Measurements from ENCODE around the gene ZBTB43. TPM values are rescaled to one million over a fixed set of nuclear protein-coding genes. Genes with fewer than 3 reads are reported as not detected.

ZBTB43 gene
- total and polyA plus RNA-seq, 10 of the 15 experiments (the other 5 are each of a cell fraction or from before 2014, with no cell fraction given): 2.4 to 19.3 (median 8.7) TPM

DNA sequence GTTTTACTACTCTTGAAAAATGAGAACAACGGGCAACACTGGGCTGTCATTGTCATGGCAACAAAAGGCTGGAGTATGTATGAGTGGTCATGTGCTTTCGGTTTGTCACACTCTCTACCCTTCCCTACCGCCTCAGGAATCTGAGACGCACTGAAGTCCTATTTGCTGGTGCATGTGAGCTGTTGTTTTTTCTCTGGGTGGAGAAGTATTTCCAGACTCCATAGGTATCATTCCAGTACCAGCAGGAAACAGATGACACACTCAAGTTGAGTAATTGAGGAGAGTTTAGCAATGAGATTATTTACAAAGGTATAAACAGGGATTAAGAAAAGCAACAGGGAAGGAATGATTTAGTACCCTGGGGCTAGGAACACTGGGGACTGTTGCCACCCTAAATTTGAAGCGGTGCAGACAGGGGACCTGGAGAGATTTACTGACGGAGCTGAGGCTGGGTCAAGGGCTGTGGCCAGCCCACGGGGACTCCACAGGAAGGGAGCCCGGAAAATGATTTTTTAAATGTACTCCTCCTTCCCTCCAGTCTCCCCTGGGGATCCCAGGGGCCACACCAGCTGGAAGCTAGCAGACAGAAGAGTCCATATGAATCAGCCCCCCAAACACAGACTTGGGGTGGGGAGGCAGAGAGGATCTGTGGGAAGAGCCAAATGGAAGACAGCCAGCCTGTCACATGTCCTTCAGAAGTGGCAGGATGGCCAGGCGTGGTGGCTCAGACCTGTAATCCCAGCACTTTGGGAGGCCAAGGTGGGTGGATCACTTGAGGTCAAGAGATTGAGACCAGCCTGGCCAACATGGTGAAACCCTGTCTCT is 13.2 kb upstream of the ZBTB43 start:
- no peak overlapping the region for H2AFZ ChIP-seq (ENCODE audit: control insufficient read depth, low read depth, low read length)
- in situ Hi-C loops (cut with MboI): no loop called here
- FAIRE-seq (no peak), ATAC-seq (peak; percentile 51), DNase-seq (ENCODE audit: low read depth, low spot score) (no peak)
- POLR2A ChIA-PET: no interaction called here
- no peak overlapping the region for H3K4me3 ChIP-seq
- no peaks in the 10 kb centered on the region for H4K20me1 ChIP-seq (ENCODE audit: control insufficient read depth, insufficient read depth)
- no peaks in the 10 kb centered on the region for H3K4me1 ChIP-seq (ENCODE audit: control insufficient read depth, insufficient read depth, low read length)
- no peak overlapping the region for H3K9ac ChIP-seq (ENCODE audit: control insufficient read depth, insufficient read depth, low read length)
- no peaks in the 10 kb centered on the region for H3K79me2 ChIP-seq (ENCODE audit: control insufficient read depth, insufficient read depth, low read length)
- CTCF ChIA-PET: interaction anchor here (2.2 to 4.2 kb wide), 3 partner anchors 9 to 90 kb away, joined by 10 to 23 read pairs (median 16); no protein-coding TSS in a partner anchor
- intact Hi-C loops (cut with micrococcal nuclease; ENCODE audit: unreplicated experiment): no loop called here
- SMC1A ChIA-PET (ENCODE audit: uncharacterized antibody, unreplicated experiment): no interaction called here
- 39% methylated on average over 9 of the region's 9 CpGs for WGBS (ENCODE audit: insufficient coverage, insufficient replicate concordance, low lambda C conversion rate, missing lambda C conversion rate)
- no peak overlapping the region for H3K27ac ChIP-seq (ENCODE audit: control insufficient read depth, insufficient read depth)
- peaks cover 1 to 2% of the 10 kb centered on the region in 2 experiments; a peak in 1 of 4 replicates for H3K27me3 ChIP-seq (replicated peaks in 1 of 2; ENCODE audit: control insufficient read depth in 2 of 2, insufficient read depth in 2 of 2, low read length in 1 of 2)
- H3K4me2 ChIP-seq (ENCODE audit: control insufficient read depth, insufficient read depth): no peak overlapping the region
- peaks cover 1% of the 10 kb centered on the region; the same call in 1 of the 3 replicates for H3K9me3 ChIP-seq (replicated peaks; ENCODE audit: control insufficient read depth, insufficient read depth, low read length)
- no TSS peak for BruUV-seq (replicated peaks)
- H3K36me3 ChIP-seq (ENCODE audit: control insufficient read depth in 2 of 2, insufficient read depth in 2 of 2, low read length in 1 of 2): no peaks in the 10 kb centered on the region
- TF ChIP-seq ZNF622 (IDR thresholded peaks at IDR 0.05): no peak
- TF ChIP-seq MEF2A (IDR thresholded peaks at IDR 0.05; ENCODE audit: insufficient read depth, low read depth, low read length): no peak
- TF ChIP-seq ZNF24 (IDR thresholded peaks at IDR 0.05): no peak
- no peak for TF ChIP-seq NFYA (IDR thresholded peaks at IDR 0.05; ENCODE audit: borderline replicate concordance, low read depth, low read length)
- no peak for TF ChIP-seq SIN3A (IDR thresholded peaks at IDR 0.05; ENCODE audit: low read depth, low read length)
- TF ChIP-seq, protein P1, sequence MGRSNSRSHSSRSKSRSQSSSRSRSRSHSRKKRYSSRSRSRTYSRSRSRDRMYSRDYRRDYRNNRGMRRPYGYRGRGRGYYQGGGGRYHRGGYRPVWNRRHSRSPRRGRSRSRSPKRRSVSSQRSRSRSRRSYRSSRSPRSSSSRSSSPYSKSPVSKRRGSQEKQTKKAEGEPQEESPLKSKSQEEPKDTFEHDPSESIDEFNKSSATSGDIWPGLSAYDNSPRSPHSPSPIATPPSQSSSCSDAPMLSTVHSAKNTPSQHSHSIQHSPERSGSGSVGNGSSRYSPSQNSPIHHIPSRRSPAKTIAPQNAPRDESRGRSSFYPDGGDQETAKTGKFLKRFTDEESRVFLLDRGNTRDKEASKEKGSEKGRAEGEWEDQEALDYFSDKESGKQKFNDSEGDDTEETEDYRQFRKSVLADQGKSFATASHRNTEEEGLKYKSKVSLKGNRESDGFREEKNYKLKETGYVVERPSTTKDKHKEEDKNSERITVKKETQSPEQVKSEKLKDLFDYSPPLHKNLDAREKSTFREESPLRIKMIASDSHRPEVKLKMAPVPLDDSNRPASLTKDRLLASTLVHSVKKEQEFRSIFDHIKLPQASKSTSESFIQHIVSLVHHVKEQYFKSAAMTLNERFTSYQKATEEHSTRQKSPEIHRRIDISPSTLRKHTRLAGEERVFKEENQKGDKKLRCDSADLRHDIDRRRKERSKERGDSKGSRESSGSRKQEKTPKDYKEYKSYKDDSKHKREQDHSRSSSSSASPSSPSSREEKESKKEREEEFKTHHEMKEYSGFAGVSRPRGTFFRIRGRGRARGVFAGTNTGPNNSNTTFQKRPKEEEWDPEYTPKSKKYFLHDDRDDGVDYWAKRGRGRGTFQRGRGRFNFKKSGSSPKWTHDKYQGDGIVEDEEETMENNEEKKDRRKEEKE (IDR thresholded peaks at IDR 0.05): no peak
- TF ChIP-seq, protein P2, sequence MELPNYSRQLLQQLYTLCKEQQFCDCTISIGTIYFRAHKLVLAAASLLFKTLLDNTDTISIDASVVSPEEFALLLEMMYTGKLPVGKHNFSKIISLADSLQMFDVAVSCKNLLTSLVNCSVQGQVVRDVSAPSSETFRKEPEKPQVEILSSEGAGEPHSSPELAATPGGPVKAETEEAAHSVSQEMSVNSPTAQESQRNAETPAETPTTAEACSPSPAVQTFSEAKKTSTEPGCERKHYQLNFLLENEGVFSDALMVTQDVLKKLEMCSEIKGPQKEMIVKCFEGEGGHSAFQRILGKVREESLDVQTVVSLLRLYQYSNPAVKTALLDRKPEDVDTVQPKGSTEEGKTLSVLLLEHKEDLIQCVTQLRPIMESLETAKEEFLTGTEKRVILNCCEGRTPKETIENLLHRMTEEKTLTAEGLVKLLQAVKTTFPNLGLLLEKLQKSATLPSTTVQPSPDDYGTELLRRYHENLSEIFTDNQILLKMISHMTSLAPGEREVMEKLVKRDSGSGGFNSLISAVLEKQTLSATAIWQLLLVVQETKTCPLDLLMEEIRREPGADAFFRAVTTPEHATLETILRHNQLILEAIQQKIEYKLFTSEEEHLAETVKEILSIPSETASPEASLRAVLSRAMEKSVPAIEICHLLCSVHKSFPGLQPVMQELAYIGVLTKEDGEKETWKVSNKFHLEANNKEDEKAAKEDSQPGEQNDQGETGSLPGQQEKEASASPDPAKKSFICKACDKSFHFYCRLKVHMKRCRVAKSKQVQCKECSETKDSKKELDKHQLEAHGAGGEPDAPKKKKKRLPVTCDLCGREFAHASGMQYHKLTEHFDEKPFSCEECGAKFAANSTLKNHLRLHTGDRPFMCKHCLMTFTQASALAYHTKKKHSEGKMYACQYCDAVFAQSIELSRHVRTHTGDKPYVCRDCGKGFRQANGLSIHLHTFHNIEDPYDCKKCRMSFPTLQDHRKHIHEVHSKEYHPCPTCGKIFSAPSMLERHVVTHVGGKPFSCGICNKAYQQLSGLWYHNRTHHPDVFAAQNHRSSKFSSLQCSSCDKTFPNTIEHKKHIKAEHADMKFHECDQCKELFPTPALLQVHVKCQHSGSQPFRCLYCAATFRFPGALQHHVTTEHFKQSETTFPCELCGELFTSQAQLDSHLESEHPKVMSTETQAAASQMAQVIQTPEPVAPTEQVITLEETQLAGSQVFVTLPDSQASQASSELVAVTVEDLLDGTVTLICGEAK (IDR thresholded peaks at IDR 0.05; ENCODE audit: borderline replicate concordance): no peak
- no peak for TF ChIP-seq BCL11A (IDR thresholded peaks at IDR 0.05; ENCODE audit: low read depth, low read length)
- no peak for TF ChIP-seq CEBPB (IDR thresholded peaks at IDR 0.05; ENCODE audit: borderline replicate concordance in 1 of 2, low read depth in 2 of 2, low read length in 2 of 2)
- no peak for TF ChIP-seq RAD51 (IDR thresholded peaks at IDR 0.05)
- TF ChIP-seq SMC3 (IDR thresholded peaks at IDR 0.05; ENCODE audit: borderline replicate concordance, low read length): no peak
- TF ChIP-seq, protein P3, sequence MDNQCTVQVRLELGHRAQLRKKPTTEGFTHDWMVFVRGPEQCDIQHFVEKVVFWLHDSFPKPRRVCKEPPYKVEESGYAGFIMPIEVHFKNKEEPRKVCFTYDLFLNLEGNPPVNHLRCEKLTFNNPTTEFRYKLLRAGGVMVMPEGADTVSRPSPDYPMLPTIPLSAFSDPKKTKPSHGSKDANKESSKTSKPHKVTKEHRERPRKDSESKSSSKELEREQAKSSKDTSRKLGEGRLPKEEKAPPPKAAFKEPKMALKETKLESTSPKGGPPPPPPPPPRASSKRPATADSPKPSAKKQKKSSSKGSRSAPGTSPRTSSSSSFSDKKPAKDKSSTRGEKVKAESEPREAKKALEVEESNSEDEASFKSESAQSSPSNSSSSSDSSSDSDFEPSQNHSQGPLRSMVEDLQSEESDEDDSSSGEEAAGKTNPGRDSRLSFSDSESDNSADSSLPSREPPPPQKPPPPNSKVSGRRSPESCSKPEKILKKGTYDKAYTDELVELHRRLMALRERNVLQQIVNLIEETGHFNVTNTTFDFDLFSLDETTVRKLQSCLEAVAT (IDR thresholded peaks at IDR 0.05): no peak
- RAD21 ChIA-PET (ENCODE audit: unreplicated experiment): interaction anchor here (0.6 kb wide), 1 partner anchor 65 kb away, joined by 3 read pairs; no protein-coding TSS in a partner anchor
